Stimulated activated CD8-positive, alpha-beta memory T cell treated with anti-CD3 and anti-CD28 coated beads, Interleukin-15, amount 100 ng/mL, for 48 hours (primary cell): ENCODE measurements around the gene ADD2.
A peak's percentile ranks its signal among the peaks of the same experiment; 100 is the strongest.
"Not testable (repeated sequence)": the region's sequence is repeated elsewhere in the genome, so short reads cannot be mapped to it uniquely, and the experiment has no call there.

Source experiments
- DNase-seq, 2 donors: peaks; one replicate each; pipeline ENCODE4 v3.0.0-alpha.2; 2020; ENCODE audit warnings: low read depth in 2 of 2

The ADD2 gene

DNA sequence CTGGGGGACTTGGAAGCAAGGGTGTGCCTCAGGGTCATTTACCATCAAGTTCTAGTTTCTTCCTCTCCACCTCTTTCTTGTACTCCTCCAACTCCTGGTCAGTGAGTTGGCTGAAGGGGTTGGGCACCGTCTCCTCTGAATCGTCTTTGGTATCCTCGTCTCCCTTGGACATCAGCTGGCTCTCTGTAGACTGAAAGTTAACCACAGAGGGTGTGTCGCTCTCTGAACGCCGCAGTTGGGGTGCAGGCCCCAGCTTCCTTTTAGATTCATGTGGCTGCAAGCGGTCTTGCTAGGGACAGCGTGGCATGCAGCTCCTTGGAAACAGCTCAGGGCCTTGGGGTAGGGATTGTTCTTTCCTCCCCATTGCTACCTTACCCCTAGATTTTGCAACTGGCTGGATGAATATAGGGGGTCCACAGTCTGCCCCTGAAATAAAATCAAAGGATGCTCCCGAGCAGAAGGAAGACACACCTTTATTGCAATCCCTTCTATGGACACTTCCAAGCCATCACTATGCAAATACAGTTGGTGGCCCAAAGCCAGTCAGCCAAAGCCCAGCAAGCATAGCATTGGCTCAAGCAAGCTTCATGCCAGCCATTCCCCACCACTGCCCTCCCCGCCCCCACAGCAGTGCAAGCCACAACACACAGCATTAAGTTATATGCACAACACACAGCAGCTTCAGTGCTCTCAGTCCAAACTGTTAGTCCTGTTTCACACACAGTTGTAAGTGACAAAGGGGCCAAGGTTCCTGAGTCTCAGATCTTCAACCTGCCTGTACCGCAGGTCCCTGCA, 93.2 kb downstream of the ADD2 start:
- no peak for DNase-seq

DNA sequence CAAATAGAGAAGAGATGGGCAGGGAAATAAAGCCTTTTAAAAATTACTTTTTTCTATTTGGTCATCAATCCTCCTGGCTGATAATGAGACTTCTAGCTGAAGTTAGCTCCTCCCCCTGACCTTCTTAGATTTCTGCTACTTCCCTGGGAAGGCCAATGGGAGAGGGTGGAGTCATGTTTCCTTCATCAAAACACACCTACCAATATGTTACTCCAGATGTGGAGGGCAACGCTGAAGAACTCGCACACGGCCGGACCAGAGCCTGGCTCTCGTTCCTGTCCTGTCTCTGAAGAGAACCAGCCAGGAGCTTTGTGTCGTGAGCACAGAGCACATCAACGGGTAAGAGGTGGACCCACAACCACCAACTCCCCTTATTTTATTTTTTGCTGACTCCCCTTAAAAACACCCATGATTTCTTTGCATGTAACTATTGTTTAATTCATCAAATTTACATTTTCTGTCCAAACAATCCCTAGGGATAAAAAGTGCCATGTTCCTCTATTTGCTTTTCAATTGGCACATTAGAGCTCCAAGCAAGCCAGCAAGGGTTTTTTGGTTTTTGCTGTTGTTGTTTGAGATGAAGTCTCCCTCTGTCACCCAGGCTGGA, 94.9 kb downstream of the ADD2 start:
- DNase-seq = no peak

DNA sequence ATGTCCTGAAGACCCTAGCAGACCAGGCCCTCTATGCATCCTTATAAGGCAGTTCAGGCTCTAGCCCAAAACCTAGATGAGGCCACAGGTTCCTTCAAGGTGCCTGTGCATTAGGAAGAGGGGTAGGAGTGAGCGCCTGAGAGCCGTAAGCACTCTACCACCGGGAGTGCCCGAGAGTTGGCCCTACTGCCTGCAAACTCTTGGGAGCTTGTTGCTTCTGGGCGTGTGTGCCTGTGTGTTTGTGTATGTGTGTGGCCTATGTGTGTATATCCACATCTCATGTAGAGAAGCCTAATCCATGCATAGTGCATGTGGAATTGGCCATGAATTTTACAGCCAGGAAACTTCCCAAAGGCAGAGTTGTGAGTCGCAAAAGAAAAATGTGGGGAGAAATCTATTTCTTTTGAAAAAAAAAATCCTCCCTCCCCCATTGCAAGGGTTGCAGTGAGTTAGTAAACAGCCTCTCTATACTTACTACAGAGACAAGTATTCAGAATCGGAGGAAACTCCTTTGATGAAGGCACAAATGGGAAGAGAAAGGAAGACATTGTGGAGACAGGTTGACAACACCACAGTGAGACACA, 96.8 kb downstream of the ADD2 start:
- DNase-seq = no peak

DNA sequence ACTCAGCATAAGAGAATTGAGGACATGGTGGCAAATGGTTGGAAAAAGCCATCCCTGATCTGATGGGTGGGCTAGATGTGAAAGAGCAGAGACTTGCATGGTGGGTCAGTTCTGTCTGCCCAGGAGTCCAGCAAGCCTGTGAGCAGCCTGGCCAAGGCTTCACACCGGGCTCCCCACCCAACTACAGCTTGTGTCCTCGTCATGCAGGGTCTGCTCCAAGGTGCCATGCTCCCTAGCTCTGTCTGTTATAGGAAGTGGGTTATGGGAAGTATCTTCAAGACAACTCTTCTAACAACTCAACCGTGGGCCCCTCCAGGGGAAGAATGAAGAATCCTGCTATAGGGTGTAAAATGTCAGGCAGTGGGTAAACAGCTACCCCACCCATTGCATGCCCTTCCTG, 97.4 kb downstream of the ADD2 start:
- no peak for DNase-seq

DNA sequence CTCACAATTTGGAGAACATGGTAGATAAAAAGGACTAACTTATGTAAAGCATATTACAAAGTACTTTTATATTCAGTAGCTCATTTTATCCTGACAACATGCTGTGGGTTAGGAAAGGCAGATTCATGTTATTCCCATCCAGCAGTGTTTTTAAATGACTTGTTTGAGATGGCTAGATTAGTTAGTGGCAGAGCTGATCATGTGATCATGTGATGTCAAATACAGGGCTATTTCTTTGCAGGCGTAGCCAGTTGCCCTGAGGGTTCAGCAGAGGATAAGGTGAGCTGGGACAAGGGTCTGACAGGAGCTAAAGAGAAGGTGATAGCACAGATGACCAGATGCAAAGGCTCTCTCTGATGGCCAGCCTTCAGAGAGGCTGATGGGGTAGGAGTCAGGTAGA, 97.8 kb downstream of the ADD2 start:
- DNase-seq = no peak

DNA sequence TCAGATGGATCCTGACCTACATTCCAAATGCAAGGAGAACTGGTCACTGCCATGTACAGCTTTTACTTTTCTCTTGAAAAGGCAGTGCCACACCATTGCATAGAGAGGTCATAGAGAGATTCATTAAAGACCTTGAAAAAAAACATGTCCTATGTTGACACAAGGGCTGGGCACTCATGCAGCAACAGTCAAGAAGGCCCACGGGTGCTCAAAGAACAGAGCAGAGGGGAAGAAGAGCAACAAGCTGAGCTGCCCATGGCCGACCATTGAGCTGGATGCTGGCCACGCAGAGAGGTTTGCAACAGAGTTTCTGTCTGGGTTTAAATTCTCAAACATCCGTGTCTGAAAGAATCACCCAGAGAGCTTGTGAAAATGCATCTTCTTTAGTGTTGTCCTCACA, 99.1 kb downstream of the ADD2 start:
- no peak for DNase-seq

DNA sequence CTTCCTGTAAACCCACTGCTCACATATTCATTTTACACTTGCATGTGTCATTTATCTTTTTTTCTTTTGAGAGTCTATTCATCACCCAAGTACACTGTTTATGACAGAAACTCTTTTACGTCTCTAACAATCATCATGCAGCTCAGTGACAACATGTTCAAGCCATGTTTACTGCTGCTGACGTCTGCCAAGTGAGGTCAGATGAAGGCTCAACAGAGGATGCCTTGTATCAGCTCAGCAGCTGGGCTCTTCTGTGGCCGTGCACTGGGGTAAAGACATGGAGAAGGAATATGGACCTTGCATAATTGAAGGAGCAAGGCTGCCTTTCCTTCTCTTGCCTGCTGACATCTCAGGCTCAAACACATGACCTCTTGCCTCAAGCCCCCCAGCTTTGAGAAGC, 99.6 kb downstream of the ADD2 start:
- no peak for DNase-seq

DNA sequence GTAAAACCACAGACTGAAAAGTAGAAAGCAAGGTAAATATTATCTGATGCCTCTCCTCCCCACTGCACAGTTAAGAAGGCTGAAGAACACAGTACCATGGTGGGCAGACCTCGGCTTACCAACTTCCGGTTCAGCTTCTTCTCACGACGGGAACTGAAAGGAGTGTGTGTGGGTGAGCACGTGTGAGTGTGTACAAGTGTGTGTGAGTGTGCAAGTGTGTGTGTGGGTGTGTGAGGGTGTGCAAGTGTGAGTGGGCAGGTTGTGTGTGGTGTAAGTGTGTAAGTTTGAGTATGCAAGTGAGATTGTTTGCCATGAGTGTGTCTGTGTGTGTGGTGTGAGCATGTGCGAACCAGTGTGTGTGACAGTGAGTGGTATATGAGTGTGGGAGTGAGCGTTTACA, 103.5 kb downstream of the ADD2 start:
- no peak for DNase-seq

DNA sequence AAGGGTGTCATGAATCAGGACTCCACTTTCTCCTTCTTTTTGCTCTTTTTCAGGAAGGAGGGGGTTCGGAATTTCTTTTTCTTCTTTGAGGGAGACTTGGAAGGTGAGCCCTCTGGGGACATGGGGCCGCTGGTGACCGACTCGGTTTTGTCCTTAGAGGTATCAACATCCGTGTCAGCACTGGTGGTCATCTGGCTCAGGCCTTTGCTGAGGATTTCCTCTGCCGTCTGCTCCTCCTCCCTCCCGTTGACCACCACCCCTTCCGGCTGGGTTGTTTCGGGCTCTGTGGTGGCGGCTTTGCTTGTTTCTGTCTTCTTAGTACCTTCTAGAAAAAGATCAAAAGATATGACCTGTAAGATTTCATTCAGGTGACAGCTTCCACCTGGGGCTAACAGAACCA, 104.6 kb downstream of the ADD2 start:
- DNase-seq = no peak

DNA sequence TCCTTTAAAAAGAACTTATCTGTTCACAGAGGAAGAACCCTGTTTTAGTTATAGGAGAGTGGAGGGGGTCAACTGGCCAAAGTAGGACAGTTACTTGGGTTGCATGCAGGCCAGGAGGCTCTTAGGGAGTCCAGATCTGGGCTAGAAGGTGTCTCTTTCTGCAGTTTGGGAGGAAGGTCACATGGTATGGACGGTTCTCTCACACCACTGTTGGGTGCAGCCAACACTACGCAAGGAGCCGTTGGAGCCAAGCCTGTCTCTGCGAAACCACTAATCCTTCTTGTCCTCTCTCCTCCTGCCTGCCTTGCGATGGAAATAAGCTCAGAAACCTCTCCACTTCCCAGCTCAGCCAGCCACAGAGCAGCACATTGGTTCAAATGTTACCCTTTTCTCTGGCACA, 108.4 kb downstream of the ADD2 start:
- DNase-seq = no peak

DNA sequence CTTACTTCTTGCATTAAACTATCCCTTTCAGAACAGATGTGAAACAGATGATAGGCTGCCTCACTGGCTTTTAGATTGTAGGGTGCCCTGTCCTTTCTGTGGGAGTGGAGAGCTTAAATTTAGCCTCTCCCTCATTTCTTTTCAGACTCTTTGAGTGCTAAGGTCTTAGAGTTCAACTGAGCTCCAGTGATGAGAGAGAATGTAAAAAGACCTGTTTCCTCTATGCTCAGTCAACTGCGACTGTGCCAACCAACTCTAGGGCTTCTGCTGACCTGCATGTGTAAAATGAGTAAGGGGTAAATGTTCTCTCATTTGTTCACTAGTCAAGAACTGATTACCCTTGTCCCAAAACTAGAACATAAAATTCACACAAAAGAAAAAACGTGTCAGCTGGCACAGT, 109.5 kb downstream of the ADD2 start:
- no peak for DNase-seq

DNA sequence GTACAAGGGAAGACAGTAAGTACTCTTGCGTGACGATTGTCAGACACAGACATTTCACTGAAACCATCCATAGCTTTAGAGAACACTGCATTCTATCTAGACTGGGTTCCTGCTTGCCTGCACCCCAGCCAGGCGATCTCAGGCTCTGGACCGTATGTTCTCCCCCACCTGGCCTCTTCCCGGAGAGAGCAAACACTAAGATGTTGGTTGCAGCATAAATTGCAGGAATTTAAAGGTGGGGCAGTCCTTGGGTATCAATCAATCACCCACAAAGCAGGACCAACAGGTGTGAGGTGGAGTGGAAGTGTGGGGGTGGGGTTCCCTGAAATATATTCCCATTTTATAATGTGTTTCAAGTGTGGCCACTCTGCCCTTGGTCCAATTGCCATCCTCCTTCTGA, 110.8 kb downstream of the ADD2 start:
- DNase-seq = no peak

DNA sequence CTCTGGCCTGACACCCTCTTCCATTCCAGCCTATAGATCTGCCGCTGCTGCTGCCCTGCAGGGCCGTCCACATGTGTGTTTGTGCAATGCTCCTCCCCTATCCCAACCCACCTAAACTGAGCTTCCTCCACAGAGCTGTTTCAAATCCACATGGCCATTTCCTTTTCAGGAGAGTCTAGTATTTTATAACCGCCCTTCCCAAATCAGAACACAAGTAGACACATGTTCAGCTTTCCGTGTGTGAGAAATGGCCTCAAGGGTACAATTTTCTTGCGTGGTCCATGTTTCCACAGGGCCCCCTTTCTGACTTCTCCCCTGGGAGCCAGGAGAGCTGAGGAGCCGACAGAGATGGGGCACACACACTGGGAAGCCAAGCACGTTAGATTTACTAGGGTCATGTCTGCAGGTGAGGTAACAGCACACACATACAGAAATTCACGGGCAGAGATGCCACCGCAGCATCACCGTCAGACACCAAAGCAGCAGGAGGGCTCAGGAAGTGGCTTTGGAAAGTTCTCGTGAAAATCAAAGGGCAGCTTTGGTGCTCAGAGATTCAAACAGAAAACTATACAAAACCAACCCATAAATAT, 111.5 kb downstream of the ADD2 start:
- DNase-seq = no peak

DNA sequence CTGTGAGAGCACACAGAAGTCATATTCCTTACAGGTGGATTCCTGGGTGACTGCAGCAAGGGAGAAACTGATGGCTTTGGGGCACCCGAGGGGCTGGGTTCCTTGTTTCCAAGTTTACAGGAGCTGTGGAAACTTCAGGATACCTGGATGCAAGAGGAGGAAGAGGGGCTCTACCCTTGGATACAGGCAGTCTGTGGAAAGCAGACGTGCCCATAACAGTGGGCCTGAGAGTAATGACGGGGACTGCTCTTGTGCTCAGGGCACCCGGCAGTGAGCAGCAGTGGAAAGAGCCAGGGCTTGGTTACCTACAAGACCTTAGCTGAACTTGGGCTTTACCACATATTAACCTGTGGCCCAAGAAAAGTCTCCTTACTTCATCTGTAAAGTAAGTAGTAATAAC, 112.2 kb downstream of the ADD2 start:
- DNase-seq = no peak

DNA sequence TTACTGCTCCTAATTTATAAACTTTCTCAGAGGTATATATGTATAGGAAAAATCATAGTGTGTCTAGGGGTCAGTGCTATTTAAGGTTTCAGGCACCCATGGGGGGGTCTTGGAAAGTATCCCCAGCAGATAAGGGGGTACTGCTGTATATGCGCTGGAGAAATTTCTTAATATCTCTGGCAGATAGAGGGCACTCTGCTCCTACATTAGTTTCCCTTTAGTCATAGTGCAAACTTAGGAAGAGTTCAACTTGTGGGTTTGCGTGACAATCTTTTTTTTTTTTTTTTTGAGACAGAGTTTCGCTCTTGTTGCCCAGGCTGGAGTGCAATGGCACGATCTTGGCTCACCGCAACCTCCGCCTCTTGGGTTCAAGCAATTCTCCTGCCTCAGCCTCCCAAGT, 112.8 kb downstream of the ADD2 start:
- DNase-seq = not testable (repeated sequence)

DNA sequence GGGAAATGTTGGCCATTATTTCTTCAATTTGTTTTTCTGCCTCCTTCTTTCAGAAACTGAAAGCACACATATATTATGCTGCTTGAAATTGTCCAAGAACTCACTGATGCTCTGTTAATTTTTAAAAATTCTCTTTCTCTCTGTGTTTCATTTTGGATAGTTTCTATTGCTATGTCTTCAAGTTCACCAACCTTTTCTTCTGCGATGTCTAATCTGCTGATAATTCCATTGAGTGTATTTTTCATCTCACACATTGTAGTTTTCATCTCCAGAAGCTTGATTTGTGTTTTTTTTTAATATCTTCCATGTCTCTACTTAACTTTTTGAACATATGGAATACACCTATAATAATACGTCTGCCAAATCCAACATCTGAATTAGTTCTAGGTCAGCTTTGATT, 116.3 kb downstream of the ADD2 start:
- no peak for DNase-seq

DNA sequence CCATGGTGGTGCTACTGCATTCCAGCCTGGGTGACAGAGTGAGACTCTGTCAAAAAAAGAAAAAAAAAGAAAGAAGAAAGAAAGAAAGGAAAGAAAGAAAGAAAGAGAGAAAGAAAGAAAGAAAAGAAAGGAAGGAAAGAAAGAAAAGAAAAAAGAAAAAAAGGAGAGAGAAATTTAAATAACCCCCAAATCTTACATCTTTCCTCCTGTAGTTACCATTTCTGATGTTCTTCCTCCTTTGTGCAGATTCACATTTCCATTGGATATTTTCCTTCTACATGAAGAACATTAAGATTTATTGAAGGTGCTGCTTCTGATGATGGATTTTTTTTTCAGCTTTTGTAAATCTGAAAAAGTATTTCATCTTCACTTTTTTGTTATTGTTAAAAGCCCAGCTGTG, 117.0 kb downstream of the ADD2 start:
- DNase-seq = no peak

DNA sequence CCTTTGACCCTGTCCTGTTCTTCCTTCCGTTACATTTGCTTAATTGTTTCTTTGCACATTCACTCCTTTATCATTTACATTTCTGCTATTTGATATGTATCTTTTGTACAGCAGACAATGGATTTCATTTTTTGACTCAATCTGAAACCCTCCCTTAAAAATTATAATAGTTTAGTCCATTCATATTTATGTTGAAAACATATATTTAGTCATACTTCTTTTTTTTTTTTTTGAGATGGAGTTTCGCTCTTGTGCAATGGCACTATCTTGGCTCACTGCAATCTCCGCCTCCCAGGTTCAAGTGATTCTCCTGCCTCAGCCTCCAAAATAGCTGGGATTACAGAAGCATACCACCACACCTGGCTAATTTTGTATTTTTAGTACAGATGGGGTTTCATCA, 119.0 kb downstream of the ADD2 start:
- no peak for DNase-seq

DNA sequence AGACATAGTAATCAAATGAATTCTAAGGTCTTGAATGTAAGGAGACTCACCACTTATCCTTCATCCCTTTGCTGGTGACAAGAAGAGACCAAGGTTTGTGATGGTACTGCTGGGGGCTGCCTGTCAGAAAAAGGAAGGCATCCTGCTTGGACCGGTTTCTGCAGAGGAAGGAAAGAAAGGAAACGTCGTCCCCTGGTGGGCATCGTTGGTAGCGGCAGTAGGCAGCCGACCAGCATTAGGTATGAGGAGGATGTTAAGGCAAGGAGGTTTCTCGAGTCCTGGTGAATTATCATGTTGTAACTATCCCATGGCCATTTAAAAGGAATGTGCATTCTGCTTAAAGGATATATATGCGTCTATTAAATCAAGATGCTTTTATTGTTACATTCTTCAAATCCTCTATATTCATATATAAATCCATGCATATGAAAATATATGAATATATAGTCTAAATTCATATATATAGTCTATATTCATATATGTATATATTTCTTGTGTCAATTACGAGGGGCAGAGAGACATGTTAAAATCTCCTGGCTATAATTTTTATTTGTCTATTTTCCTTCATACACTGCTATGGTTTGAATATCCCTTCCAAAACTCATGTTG, 120.0 kb downstream of the ADD2 start:
- DNase-seq = peak; percentile 46 to 57

DNA sequence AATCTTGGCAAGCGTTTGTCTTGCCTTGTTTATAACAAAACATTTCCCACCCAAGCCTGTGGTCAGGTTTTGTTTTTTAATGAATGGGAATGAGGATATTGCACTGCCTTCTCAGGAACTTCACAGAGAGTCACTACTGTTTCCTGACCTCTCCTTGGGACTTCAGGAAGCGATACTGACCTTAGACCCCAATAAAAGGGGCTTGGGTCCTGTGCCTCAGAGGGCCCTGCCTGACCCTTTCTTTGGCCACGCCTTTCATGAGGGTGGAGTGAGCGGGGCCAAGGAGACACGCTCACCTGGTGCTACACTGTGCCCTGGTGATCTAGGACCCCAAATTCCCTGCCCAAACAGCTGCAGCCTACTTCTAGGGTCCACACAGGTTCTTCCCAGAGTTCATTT, 121.6 kb downstream of the ADD2 start:
- no peak for DNase-seq

DNA sequence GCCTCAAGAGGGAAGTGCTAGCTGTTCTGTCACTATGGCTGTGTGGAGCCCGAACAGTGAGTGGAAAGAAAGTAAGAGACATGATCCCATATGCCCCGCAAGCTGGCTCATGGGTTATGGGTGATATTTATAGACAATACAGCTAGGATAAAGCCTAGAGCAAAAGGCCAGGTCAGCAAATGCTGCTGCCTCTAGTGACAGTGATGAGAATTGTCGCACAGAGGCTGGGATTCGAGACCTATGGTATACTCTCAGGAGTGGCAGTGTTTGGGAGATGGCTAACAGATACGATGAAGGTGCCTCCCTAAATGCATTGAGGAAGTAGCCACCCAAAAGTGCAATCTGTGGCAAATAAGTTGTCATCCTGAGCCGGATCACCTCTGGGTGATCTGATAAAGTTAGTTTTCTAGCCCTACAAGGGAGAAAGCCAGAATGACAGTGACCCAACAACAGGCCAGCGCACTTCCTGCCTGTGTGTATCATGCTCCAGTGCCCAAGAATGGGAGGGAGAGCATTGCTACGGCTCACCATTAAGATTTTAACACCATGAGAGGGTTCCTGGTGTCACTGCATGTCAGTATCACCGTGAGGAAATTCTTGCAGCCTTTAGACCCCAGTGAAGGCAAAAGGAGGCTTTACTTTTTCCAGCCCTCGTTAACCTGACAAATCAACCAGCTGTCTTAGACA, 122.1 kb downstream of the ADD2 start:
- DNase-seq = no peak

DNA sequence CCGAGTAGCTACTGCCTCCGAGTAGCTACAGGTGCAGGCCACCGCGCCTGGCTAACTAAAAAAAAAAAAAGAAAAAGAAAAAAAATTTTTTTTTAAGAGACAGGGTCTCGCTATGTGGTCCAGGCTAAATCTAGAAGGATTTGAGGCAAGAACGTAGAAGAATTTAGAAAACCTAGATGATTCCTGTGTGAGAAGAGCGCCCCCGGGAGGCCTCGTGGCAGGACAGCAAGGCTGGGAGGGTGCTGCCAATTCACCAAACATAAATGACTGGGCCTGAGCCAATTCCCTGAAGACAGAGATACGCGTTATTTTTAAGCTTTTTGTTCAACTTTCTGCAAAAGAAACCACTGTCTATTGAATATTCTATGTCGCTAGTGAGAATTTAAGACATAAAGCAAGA, 124.3 kb downstream of the ADD2 start:
- no peak for DNase-seq
